Activated CD4-positive, alpha-beta T cell treated with anti-CD3 and anti-CD28 coated beads, Interleukin-2, Interleukin-4, amounts not matched to agents 100 ng/mL and 50 ng/mL, durations not matched to agents 16 hours and 8 hours (primary cell): Measurements from ENCODE around the gene SETBP1.
"Not testable (repeated sequence)": the region's sequence is repeated elsewhere in the genome, so short reads cannot be mapped to it uniquely, and the experiment has no call there.

Experiments used
- DNase-seq: peaks from one replicate; pipeline ENCODE4 v3.0.0-alpha.2; 2020; ENCODE audit warnings: low spot score

The SETBP1 gene

GRCh38 chr18:44704135-44704789 lies 23.6 kb downstream of the SETBP1 start:
- no peak for DNase-seq

GRCh38 chr18:44705075-44705675 lies 24.5 kb downstream of the SETBP1 start:
- DNase-seq = no peak

GRCh38 chr18:44708451-44709083 lies 27.9 kb downstream of the SETBP1 start:
- DNase-seq = no peak

GRCh38 chr18:44709307-44710126 lies 28.8 kb downstream of the SETBP1 start:
- DNase-seq = peak; percentile 53

- no peak for DNase-seq
These were observed 30.2 kb downstream of the SETBP1 start for GRCh38 chr18:44710931-44711330.

DNA sequence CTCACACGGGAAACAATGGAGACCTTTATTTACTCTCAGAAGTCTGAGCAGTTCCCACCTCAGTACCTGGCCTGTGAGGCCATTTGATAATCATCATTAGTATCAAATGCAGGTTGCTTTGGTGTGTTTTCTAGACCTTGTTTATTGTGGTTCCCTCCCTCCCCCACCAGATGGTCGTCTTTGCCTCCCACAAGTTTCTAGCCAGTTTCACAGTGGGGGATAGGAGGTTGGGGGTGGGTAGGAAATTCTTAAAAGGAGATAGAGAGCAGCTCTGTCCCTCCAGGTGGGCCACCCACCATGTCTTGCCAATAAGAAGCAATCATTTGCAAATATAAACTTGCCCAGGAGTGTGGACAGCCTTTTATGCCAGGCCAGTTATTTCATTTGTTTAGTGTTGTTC lies 31.3 kb downstream of the SETBP1 start:
- DNase-seq = no peak

DNA sequence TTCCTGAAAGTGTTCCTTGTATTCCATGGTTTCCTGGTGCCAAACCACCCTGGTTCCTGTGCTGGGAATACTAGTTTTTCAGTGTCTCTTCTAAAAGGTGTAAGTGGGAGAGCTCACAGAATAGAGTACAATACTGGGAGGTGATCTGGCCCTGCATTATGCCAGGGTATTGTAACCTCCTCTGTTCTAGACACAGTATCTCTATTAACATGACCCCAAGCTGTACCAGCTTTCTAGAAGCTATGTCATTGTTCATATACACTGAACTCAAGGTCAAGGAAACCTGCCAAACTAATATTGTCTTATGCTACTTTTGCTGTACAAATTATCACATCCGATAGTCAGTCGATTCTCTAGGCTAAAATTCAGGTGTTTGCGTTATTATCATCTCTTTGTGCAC lies 32.7 kb downstream of the SETBP1 start:
- no peak for DNase-seq

- no peak for DNase-seq
These were observed 33.7 kb downstream of the SETBP1 start for GRCh38 chr18:44714376-44714775.

DNA sequence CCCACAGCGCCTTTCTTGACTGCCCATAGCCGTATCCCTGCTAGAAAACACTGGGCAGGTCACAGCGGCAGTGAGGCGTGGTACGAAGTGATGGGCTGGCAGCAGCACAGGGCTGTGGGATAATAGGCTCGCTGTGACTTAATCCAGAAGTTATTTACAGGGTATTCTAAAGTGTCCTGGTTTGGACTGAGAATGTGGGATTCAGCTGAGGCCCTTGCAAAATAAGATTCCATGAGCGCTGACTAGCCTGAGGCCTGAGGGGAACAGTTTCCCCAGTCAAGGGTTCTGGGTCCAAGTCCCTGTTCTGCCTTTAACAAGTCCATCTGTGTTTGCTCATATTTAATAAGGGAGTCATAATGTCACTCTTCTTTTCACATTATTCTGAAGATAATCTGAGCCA lies 34.6 kb downstream of the SETBP1 start:
- DNase-seq = no peak

DNA sequence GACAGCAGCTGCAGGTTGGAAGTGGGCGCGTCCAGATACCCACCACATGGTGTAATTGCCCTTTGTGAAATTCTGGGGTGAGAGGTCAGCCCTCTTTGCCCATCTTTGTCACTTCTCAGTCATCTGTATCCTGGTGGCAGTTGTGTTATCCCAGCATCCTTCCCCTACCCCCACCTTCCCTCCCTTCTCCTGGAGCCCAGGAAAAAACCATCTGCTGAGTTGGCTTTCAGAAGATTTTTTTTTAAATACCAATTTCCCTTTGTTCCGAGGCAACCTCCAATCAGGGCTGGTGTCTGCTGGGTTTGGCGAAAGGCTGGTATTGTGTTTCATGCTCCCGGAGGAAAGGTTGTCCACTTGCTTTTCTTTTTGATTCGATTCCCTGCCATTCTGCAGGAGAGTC lies 35.2 kb downstream of the SETBP1 start:
- DNase-seq = no peak

- peak; percentile 82 for DNase-seq
These were observed 36.0 kb downstream of the SETBP1 start for GRCh38 chr18:44716697-44717163.

DNA sequence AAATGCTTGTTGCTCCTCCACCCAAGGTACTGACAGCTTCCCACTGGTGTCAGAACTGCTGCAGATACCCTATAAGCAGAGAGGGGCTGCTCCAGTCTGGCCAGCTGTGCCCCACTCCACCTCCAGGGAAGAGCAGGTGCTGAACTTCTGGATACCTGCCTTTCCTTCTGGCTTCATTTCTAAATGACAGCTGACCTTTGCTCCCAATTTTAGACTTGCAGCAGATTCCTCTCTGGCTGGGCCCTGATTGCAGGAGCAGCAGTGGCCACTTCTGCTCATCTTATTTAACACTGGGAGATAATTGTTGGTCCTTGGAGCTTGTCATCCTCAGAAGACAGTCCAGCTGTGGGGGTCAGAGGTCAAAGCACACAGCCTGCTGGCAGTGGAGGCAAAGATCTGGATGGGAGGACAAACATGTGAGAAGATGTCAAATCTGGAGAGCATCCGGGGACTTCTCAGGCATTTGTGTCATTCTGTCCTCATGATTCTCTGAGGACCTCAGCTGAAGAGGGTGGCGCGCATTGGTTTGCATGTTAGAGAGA lies 38.9 kb downstream of the SETBP1 start:
- DNase-seq = no peak

GRCh38 chr18:44721748-44722147 lies 41.1 kb downstream of the SETBP1 start:
- DNase-seq = not testable (repeated sequence)

- no peak for DNase-seq
These were observed 42.7 kb downstream of the SETBP1 start for GRCh38 chr18:44723411-44723810.

DNA sequence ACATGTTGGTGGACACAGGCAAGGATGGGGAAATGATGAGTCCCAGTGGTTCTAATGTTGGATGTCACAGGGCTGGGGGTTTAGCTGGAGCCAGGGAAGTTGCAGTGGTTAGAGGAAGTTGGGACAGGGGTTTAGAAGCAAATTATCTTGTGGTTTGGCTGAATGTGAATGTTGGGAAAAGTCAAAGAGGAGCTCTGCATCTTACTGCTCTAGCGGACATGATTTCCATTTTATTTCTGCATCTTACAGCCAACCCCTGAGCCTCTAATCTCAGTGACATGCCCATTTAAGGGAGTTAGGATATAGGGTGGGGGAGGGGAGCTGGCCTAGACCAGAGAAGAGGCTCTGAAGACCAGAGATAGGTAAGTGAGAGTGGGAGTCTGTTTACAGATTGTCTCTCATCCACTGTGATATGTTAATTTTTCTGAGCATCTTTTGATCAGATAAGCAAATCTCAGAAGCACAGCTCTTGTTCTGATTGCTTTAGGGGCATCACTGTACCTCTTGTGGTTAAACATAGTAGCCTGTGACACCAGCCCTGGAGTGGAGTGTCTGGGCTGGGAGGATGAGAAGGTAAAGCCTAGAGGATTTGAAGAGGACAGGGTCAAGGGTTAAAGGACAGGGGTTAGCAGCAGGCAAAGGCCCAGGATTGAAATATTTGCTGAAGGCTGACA lies 43.6 kb downstream of the SETBP1 start:
- peak; percentile 51 for DNase-seq

DNA sequence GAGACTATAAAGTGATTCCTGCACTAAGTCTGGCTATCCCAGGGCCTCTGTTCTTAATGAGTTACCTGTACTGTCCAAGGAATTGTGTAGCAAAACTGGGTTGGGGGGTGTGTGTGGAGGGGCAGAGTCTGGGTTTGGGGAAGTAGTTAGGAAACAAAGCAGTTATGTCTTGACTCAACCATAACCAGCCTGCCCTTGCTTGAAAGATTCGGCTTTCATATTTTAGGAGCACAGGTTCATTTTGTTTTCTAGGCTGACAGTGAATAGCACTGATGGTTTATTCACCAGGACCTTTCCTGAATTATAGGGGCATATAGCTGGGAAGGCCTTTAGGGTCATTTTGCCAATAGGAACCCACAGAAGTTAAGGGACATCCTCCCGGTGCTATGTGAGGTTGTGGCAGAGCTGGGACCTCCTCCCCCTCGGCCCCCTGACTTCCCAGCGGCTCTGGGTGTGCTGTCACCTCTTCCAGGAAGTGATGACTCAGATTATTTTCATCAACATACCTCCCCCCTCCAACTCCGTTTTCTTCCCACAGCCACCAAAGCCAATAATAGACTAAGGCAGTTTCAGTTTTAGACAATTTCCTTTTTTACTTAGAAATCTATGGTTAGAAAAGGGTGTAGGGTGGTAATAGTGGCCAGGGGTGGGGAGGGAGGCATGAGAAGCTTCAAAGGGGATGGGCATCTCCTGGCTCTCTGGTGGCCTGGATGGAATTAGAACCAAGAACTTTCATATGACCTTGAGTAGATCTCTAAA lies 44.8 kb downstream of the SETBP1 start:
- DNase-seq = peak; percentile 92

DNA sequence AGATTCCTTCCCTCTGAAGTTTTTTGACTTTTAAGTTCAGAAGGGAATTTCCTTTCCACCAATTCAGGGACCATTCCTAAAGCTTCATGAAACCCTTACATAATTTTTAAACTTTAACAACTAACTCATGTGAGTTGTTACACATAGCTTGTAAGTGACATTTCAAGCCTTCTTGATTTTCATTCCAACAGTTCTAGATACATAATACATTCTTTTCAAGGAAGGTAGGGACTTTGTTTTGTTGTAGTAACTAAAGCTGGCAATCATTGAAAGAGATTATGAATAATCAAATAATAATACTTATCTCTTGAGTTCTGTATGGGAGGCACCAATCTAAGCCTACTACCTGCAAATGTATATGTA lies 45.4 kb downstream of the SETBP1 start:
- DNase-seq = no peak

GRCh38 chr18:44727291-44727690 lies 46.6 kb downstream of the SETBP1 start:
- DNase-seq = no peak

DNA sequence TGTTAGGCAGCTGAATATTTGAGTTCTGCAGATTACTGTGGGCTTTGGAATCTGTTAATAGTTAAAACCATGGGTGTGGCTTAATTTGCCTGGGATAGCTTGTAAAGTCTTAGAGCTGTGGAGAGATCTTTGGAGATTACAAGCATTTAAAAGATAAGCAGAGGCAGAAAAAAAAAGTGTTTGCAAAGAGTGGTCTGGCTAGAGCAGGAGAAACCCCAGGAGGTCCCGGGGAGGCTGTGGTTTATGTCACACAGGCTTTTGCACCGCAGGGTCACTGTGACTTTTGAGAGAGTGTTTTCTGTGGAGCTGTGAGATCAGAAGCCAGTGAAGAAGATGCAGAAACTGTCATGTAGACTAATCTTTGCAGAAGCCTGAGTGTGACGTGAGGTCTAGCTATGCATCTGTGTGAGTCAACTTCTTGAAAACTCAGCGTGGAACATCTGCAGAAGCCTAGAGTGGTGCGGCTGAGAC lies 49.0 kb downstream of the SETBP1 start:
- peak; percentile 60 for DNase-seq

DNA sequence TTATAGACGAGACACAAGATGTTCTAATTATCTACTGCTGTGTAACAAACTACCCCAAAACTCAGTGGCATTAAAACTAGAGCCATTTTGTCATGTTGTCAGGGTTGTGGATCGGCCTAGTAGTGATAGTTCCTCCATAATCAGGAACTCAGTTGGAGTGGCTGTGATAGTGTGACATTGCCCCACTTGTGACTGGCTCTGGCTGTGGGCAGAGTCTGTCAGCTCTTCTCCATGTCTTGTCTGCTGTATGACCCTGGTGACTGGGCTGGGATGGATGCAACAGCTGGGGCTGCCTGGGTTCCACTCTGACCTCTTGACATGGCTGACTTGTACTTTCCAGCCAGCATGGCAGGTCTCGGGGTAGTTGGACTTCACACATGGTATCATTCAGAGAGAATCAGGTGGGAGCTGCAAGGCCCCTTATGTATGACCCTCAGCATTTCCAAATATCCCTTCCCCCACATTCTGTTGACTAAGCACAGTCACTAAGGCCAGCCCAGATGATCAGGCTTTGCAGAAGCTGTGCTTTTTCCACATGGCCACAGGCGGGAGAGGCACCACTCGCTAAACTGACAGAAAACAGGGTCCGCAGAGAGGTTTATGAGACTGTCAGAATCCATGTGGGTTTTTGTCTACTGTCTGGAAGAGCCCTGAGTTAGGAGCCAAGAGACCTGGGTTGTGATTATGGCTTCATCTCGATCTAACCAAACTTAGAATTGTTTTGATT lies 50.3 kb downstream of the SETBP1 start:
- DNase-seq = no peak
